IMR-90 (cell line): Measurements from ENCODE around the gene TENM4. TPM values are rescaled to one million over a fixed set of nuclear protein-coding genes. Genes with fewer than 3 reads are reported as not detected.

ENCODE experiments used
- ATAC-seq: fragments of 200-7000 bp; cut with Tn5 transposase; 2 replicates; pipeline ENCODE4 v1.9.1; 2020; ENCODE audit warnings: low read depth, mild to moderate bottlenecking, moderate library complexity
- BruUV-seq: library from RNA; stranded (reverse); fragments of 400-500 nt; replicated peaks from 2 replicates; lab custom pipeline; 2021; lab: Mats Ljungman, UMichigan
- CTCF ChIA-PET: fragments of 300-600 bp; formaldehyde crosslinking; extraction: SDS; loops from one replicate; lab custom pipeline; 2021; ENCODE audit warnings: antibody characterized with exemption; lab: Yijun Ruan, JAX
- POLR2A ChIA-PET: fragments of 300-600 bp; sonication (Branson Sonifier 250); formaldehyde crosslinking; loops from one replicate; lab custom pipeline; 2022; ENCODE audit warnings: antibody characterized with exemption; ENCODE audit not compliant: unreplicated experiment; lab: Charles Lee
- DNase-seq: peaks from one replicate; pipeline ENCODE4 v3.0.0; 2013
- H2AFZ ChIP-seq: replicated peaks from 2 replicates; pipeline ENCODE3; 2013; ENCODE audit warnings: low read length, mild to moderate bottlenecking; ENCODE audit not compliant: poor library complexity
- H2AK5ac ChIP-seq: 2 replicates; pipeline ENCODE4 v1.6.1; 2013; ENCODE audit warnings: low read depth, low read length, inconsistent platforms
- H2AK9ac ChIP-seq: replicated peaks from 2 replicates; pipeline ENCODE3; 2013; ENCODE audit warnings: mild to moderate bottlenecking, low read depth, low read length, moderate library complexity; ENCODE audit not compliant: poor library complexity
- H2BK120ac ChIP-seq: 2 replicates; pipeline ENCODE4 v1.6.1; 2013; ENCODE audit warnings: low read depth, low read length, inconsistent platforms
- H2BK15ac ChIP-seq: 3 replicates; pipeline ENCODE4 v1.6.1; 2013; ENCODE audit warnings: low read depth, low read length, inconsistent platforms
- H2BK20ac ChIP-seq: 2 replicates; pipeline ENCODE4 v1.6.1; 2013; ENCODE audit warnings: low read depth, mild to moderate bottlenecking, inconsistent platforms, low read length, moderate library complexity
- H2BK5ac ChIP-seq: 2 replicates; pipeline ENCODE4 v1.6.1; 2013; ENCODE audit warnings: mild to moderate bottlenecking, low read depth, low read length, inconsistent platforms; ENCODE audit not compliant: poor library complexity, severe bottlenecking
- H3K14ac ChIP-seq: replicated peaks from 2 replicates; pipeline ENCODE4 v1.6.1; 2013; ENCODE audit warnings: low read depth, low read length, inconsistent platforms
- H3K18ac ChIP-seq: 2 replicates; pipeline ENCODE4 v1.6.1; 2013; ENCODE audit warnings: low read depth, low read length, control low read depth
- H3K23ac ChIP-seq: 2 replicates; pipeline ENCODE4 v1.6.1; 2013; ENCODE audit warnings: low read depth, low read length, inconsistent platforms
- H3K27ac ChIP-seq: 2 replicates; pipeline ENCODE4 v1.5.1; 2013; ENCODE audit warnings: mild to moderate bottlenecking, control low read depth, low read length; ENCODE audit not compliant: insufficient read depth
- H3K27me3 ChIP-seq: 2 replicates; pipeline ENCODE4 v1.6.1; 2013; ENCODE audit warnings: low read length; ENCODE audit not compliant: control insufficient read depth, insufficient read depth
- H3K36me3 ChIP-seq: 2 replicates; pipeline ENCODE4 v1.6.1; 2013; ENCODE audit warnings: low read length, mixed read lengths; ENCODE audit not compliant: control insufficient read depth, insufficient read depth
- H3K4ac ChIP-seq: 2 replicates; pipeline ENCODE4 v1.6.1; 2013; ENCODE audit warnings: low read depth, low read length, inconsistent platforms
- H3K4me1 ChIP-seq: 2 replicates; pipeline ENCODE4 v1.6.1; 2013; ENCODE audit warnings: low read length, mixed read lengths; ENCODE audit not compliant: control insufficient read depth, insufficient read depth
- H3K4me2 ChIP-seq: 2 replicates; pipeline ENCODE4 v1.6.1; 2013; ENCODE audit warnings: low read depth, mild to moderate bottlenecking, control low read depth, low read length, moderate library complexity
- H3K4me3 ChIP-seq: 2 replicates; pipeline ENCODE4 v1.5.1; 2013; ENCODE audit warnings: low read depth, mild to moderate bottlenecking, control low read depth, low read length, moderate library complexity; ENCODE audit not compliant: insufficient read depth
- H3K56ac ChIP-seq: 2 replicates; pipeline ENCODE4 v1.6.1; 2013; ENCODE audit warnings: low read length, inconsistent platforms; ENCODE audit not compliant: insufficient read depth; ENCODE audit errors: extremely low read depth
- H3K79me1 ChIP-seq, 2 experiments: 2 replicates each; pipeline ENCODE4 v1.6.1; 2013; ENCODE audit warnings: low read length in 2 of 2, inconsistent platforms in 1 of 2, low read depth in 1 of 2
- H3K9ac ChIP-seq: 2 replicates; pipeline ENCODE4 v1.6.1; 2013; ENCODE audit warnings: low read depth, low read length, control low read depth
- H3K9me1 ChIP-seq: 2 replicates; pipeline ENCODE4 v1.6.1; 2013; ENCODE audit warnings: low read length, inconsistent platforms; ENCODE audit not compliant: insufficient read depth
- H3K9me3 ChIP-seq: 2 replicates; pipeline ENCODE4 v1.6.1; 2013; ENCODE audit warnings: low read length; ENCODE audit not compliant: control insufficient read depth, insufficient read depth
- H4K20me1 ChIP-seq: 2 replicates; pipeline ENCODE4 v1.6.1; 2013; ENCODE audit warnings: low read length, inconsistent platforms; ENCODE audit not compliant: insufficient read depth
- H4K5ac ChIP-seq: 2 replicates; pipeline ENCODE4 v1.6.1; 2013; ENCODE audit warnings: mild to moderate bottlenecking, low read depth, low read length, control low read depth
- H4K8ac ChIP-seq, 2 experiments: 2 replicates each; pipeline ENCODE4 v1.6.1; 2013; ENCODE audit warnings: low read depth in 2 of 2, low read length in 2 of 2, control low read depth in 1 of 2, inconsistent platforms in 1 of 2
- H4K91ac ChIP-seq: 2 replicates; pipeline ENCODE4 v1.6.1; 2013; ENCODE audit warnings: low read depth, low read length, inconsistent platforms; ENCODE audit not compliant: insufficient read depth
- BHLHE40 ChIP-seq: fragments of 150-350 bp; IDR thresholded peaks from 2 replicates; pipeline ENCODE4 v1.6.1; 2016; ENCODE audit warnings: mild to moderate bottlenecking, low read depth, low read length
- CEBPB ChIP-seq: IDR thresholded peaks from 2 replicates; pipeline ENCODE4 v1.6.1; 2012; ENCODE audit warnings: low read depth, low read length, improper control_type of control experiment
- CHD1 ChIP-seq: IDR thresholded peaks from 2 replicates; pipeline ENCODE4 v1.6.1; 2012; ENCODE audit warnings: low read depth, low read length, improper control_type of control experiment
- FOS ChIP-seq: fragments of 150-350 bp; IDR thresholded peaks from 2 replicates; pipeline ENCODE4 v1.6.1; 2016; ENCODE audit warnings: low read depth, low read length
- MAFK ChIP-seq: IDR thresholded peaks from 2 replicates; pipeline ENCODE4 v1.6.1; 2012; ENCODE audit warnings: low read depth, low read length, improper control_type of control experiment
- MAZ ChIP-seq: IDR thresholded peaks from 2 replicates; pipeline ENCODE4 v1.6.1; 2012; ENCODE audit warnings: low read depth, mild to moderate bottlenecking, low read length, improper control_type of control experiment, moderate library complexity, borderline replicate concordance
- MXI1 ChIP-seq: IDR thresholded peaks from 2 replicates; pipeline ENCODE4 v1.6.1; 2012; ENCODE audit warnings: low read depth, mild to moderate bottlenecking, low read length, moderate library complexity, borderline replicate concordance
- NFE2L2 ChIP-seq: fragments of 150-350 bp; IDR thresholded peaks from 2 replicates; pipeline ENCODE4 v1.6.1; 2016; ENCODE audit warnings: low read depth, mild to moderate bottlenecking, low read length
- RAD21 ChIP-seq: IDR thresholded peaks from 2 replicates; pipeline ENCODE4 v1.6.1; 2012; ENCODE audit warnings: low read length, improper control_type of control experiment
- RFX5 ChIP-seq: IDR thresholded peaks from 2 replicates; pipeline ENCODE4 v1.8.0; 2012; ENCODE audit warnings: low read depth, mild to moderate bottlenecking, low read length, moderate library complexity
- WGBS, 2 experiments: methylation state at CpG; one replicate each; pipeline versions ENCODE4 v1.1.5 to v1.1.7; 2013; ENCODE audit warnings: missing lambda C conversion rate in 2 of 2; ENCODE audit not compliant: insufficient read length in 1 of 2; ENCODE audit errors: extremely low coverage in 2 of 2; 5-methylcytosine and 5-hydroxymethylcytosine counted together
- dilution Hi-C: fragments of 300-500 bp; cut with HindIII; formaldehyde crosslinking; loops from one replicate; pipeline ENCODE4 v1.14.3; 2018; ENCODE audit warnings: low sequenced_read_pairs; ENCODE audit not compliant: unreplicated experiment
- in situ Hi-C: fragments of 300-500 bp; cut with MboI; formaldehyde crosslinking; loops from 3 replicates; pipeline ENCODE4 v1.14.3; 2019; ENCODE audit warnings: low sequenced_read_pairs, inconsistent platforms, mixed read lengths
- intact Hi-C: fragments of 100-400 bp; cut with micrococcal nuclease; formaldehyde crosslinking; loops from 2 replicates; pipeline ENCODE4 v1.10.0; 2022
- polyA plus RNA-seq, 3 experiments: library from polyadenylated mRNA; depleted of rRNA; stranded (reverse); fragments of >200 nt; gene quantifications; 2 replicates each; pipeline ENCODE4 v1.2.3, GENCODE V29; 2012; ENCODE audit warnings: low replicate concordance in 1 of 3
- total RNA-seq: library from RNA; depleted of rRNA; stranded (reverse); fragments of >200 nt; gene quantifications from 2 replicates; pipeline ENCODE4 v1.2.3, GENCODE V29; 2012
- TF ChIP-seq, protein P1 (sequence below): fragments of 150-350 bp; IDR thresholded peaks from 2 replicates; pipeline ENCODE4 v1.6.1; 2017; ENCODE audit warnings: mild to moderate bottlenecking, antibody characterized with exemption, low read length, low read depth
- TF ChIP-seq, protein P2 (sequence below): fragments of 150-350 bp; IDR thresholded peaks from 2 replicates; pipeline ENCODE4 v1.6.1; 2016; ENCODE audit warnings: low read depth, mild to moderate bottlenecking, low read length, moderate library complexity, borderline replicate concordance

The TENM4 gene
- total and polyA plus RNA-seq, 2 of the 4 experiments (the other 2 are of a cell fraction), result 7.4 to 9.0 TPM

GRCh38 chr11:78834886-78835285, 605.9 kb downstream of the TENM4 start:
- ATAC-seq (no peak), DNase-seq (no peak)
- Histone ChIP-seq H2AK5ac (no peak overlapping the region), H3K27me3 (no peaks in the 10 kb centered on the region; the same call in 1 of the 2 replicates), H2BK20ac (no peak overlapping the region), H3K27ac (no peak overlapping the region), H3K36me3 (peaks cover 2% of the 10 kb centered on the region; the same call in 1 of the 2 replicates), H4K20me1 (no peaks in the 10 kb centered on the region), H3K23ac (no peak overlapping the region), H3K9me3 (no peaks in the 10 kb centered on the region), H3K56ac (no peak overlapping the region), H4K5ac (no peak overlapping the region; the same call in 1 of the 2 replicates), H3K4ac (no peak overlapping the region), H2BK120ac (no peak overlapping the region), H3K4me2 (no peak overlapping the region), H3K9me1 (no peaks in the 10 kb centered on the region; the same call in 1 of the 2 replicates), H3K18ac (peak overlapping the region; percentile 21; the same call in 1 of the 2 replicates), H2BK5ac (no peak overlapping the region), H3K9ac (no peak overlapping the region), H2BK15ac (no peak overlapping the region), H3K14ac (no peak overlapping the region), H3K79me1 (no peaks in the 10 kb centered on the region), H3K4me1 (peaks cover 3% of the 10 kb centered on the region; the same call in 1 of the 2 replicates), H3K4me3 (no peak overlapping the region), H2AK9ac (no peak overlapping the region), H4K91ac (no peak overlapping the region), H4K8ac (no peak overlapping the region), H2AFZ (no peak overlapping the region)
- POLR2A ChIA-PET, result no interaction called here
- no TSS peak for BruUV-seq
- no peak for TF ChIP-seq MAZ
- TF ChIP-seq RFX5, result no peak
- TF ChIP-seq, protein P1, sequence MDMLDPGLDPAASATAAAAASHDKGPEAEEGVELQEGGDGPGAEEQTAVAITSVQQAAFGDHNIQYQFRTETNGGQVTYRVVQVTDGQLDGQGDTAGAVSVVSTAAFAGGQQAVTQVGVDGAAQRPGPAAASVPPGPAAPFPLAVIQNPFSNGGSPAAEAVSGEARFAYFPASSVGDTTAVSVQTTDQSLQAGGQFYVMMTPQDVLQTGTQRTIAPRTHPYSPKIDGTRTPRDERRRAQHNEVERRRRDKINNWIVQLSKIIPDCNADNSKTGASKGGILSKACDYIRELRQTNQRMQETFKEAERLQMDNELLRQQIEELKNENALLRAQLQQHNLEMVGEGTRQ, result no peak
- TF ChIP-seq, protein P2, sequence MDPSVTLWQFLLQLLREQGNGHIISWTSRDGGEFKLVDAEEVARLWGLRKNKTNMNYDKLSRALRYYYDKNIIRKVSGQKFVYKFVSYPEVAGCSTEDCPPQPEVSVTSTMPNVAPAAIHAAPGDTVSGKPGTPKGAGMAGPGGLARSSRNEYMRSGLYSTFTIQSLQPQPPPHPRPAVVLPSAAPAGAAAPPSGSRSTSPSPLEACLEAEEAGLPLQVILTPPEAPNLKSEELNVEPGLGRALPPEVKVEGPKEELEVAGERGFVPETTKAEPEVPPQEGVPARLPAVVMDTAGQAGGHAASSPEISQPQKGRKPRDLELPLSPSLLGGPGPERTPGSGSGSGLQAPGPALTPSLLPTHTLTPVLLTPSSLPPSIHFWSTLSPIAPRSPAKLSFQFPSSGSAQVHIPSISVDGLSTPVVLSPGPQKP, result no peak
- no peak for TF ChIP-seq BHLHE40
- no peak for TF ChIP-seq CEBPB
- no peak for TF ChIP-seq MAFK
- TF ChIP-seq CHD1, result no peak
- no peak for TF ChIP-seq FOS
- TF ChIP-seq RAD21, result no peak
- TF ChIP-seq MXI1, result no peak
- TF ChIP-seq NFE2L2, result no peak
- CTCF ChIA-PET, result no interaction called here
- dilution Hi-C loops, result no loop called here
- intact Hi-C loops, result no loop called here
- WGBS, 2 experiments, result no CpG with 5 or more reads among the region's 4 CpGs
- in situ Hi-C loops, result no loop called here
